Loucy (cell line): ENCODE measurements around the gene WTAP.

Experiments used
- H2AFZ ChIP-seq: fragments of 200-600 bp; sonication (generic); 2 replicates; pipeline ENCODE4 v1.6.0; 2016; ENCODE audit warnings: antibody characterized with exemption, mild to moderate bottlenecking, low read length, moderate library complexity
- H3F3A ChIP-seq: fragments of 200-600 bp; 2 replicates; pipeline ENCODE4 v1.6.0; 2016; ENCODE audit warnings: antibody characterized with exemption, low read depth, mild to moderate bottlenecking
- H3K27me3 ChIP-seq: fragments of 200-600 bp; sonication (generic); 2 replicates; pipeline ENCODE4 v1.6.1; 2014; ENCODE audit warnings: low read length, mild to moderate bottlenecking; ENCODE audit not compliant: insufficient read depth, poor library complexity, severe bottlenecking
- H3K36me3 ChIP-seq: fragments of 200-600 bp; sonication (generic); 2 replicates; pipeline ENCODE4 v1.6.1; 2016; ENCODE audit warnings: low read length; ENCODE audit not compliant: insufficient read depth
- H3K4me1 ChIP-seq: fragments of 200-600 bp; sonication (generic); 2 replicates; pipeline ENCODE4 v1.5.1; 2014; ENCODE audit warnings: low read length, mild to moderate bottlenecking; ENCODE audit not compliant: insufficient read depth, poor library complexity, severe bottlenecking
- H3K4me2 ChIP-seq: fragments of 200-600 bp; sonication (generic); 2 replicates; pipeline ENCODE4 v1.6.0; 2014; ENCODE audit warnings: antibody characterized with exemption, low read length, low read depth, mild to moderate bottlenecking; ENCODE audit not compliant: poor library complexity, severe bottlenecking
- H3K4me3 ChIP-seq: fragments of 200-600 bp; sonication (generic); 2 replicates; pipeline ENCODE4 v1.5.1; 2014; ENCODE audit warnings: low read length, mild to moderate bottlenecking, mixed read lengths; ENCODE audit not compliant: poor library complexity, severe bottlenecking
- H3K79me2 ChIP-seq: fragments of 200-600 bp; sonication (generic); 2 replicates; pipeline ENCODE4 v1.6.1; 2014; ENCODE audit warnings: low read length; ENCODE audit not compliant: insufficient read depth
- H3K9ac ChIP-seq: fragments of 200-600 bp; sonication (generic); 2 replicates; pipeline ENCODE4 v1.6.0; 2014; ENCODE audit warnings: mild to moderate bottlenecking, low read depth, low read length, moderate library complexity; ENCODE audit not compliant: poor library complexity, severe bottlenecking
- H3K9me2 ChIP-seq: fragments of 200-600 bp; sonication (generic); replicated peaks from 2 replicates; pipeline ENCODE4 v1.6.1; 2016; ENCODE audit warnings: low read depth, low read length, mixed read lengths
- H3K9me3 ChIP-seq: fragments of 200-600 bp; sonication (generic); 2 replicates; pipeline ENCODE4 v1.6.1; 2014; ENCODE audit warnings: mild to moderate bottlenecking, antibody characterized with exemption, low read length, low read depth; ENCODE audit not compliant: insufficient read depth
- H4K20me1 ChIP-seq: fragments of 200-600 bp; sonication (generic); 2 replicates; pipeline ENCODE4 v1.6.0; 2014; ENCODE audit warnings: antibody characterized with exemption, low read length, mild to moderate bottlenecking; ENCODE audit not compliant: insufficient read depth, poor library complexity, severe bottlenecking
- EZH2phosphoT487 ChIP-seq: fragments of 200-600 bp; IDR thresholded peaks from 2 replicates; pipeline ENCODE4 v1.6.1; 2018; ENCODE audit warnings: antibody characterized with exemption, mild to moderate bottlenecking, moderate library complexity, borderline replicate concordance
- TF ChIP-seq, protein P1 (sequence below): fragments of 200-600 bp; sonication (generic); conservative IDR thresholded peaks from 2 replicates; pipeline ENCODE4 v1.5.1; 2014; ENCODE audit warnings: mild to moderate bottlenecking, antibody characterized with exemption, low read length

The WTAP gene

DNA sequence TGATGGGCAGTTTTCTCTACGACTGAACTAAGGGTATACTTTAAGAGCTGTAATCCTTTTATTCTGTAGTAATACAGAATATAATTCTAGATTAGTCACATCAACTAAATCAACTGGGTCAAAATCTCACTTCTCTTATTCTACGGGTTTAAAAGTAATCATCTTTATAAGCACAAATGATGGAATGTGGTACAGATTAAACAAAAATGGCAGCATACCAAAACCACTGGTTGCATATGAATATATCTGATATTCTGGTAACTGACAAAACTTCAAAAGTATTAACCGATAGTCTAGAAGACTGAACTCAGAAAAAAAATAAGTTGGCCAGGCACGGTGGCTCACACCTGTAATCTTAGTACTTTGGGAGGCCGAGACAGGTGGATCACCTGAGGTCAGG is 41.3 kb upstream of the WTAP start:
- H3K9ac ChIP-seq: peak overlapping the region; percentile 66
- no peaks in the 10 kb centered on the region for H4K20me1 ChIP-seq
- TF ChIP-seq, protein P1, sequence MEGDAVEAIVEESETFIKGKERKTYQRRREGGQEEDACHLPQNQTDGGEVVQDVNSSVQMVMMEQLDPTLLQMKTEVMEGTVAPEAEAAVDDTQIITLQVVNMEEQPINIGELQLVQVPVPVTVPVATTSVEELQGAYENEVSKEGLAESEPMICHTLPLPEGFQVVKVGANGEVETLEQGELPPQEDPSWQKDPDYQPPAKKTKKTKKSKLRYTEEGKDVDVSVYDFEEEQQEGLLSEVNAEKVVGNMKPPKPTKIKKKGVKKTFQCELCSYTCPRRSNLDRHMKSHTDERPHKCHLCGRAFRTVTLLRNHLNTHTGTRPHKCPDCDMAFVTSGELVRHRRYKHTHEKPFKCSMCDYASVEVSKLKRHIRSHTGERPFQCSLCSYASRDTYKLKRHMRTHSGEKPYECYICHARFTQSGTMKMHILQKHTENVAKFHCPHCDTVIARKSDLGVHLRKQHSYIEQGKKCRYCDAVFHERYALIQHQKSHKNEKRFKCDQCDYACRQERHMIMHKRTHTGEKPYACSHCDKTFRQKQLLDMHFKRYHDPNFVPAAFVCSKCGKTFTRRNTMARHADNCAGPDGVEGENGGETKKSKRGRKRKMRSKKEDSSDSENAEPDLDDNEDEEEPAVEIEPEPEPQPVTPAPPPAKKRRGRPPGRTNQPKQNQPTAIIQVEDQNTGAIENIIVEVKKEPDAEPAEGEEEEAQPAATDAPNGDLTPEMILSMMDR: no peak
- no peaks in the 10 kb centered on the region for H3K27me3 ChIP-seq
- peaks cover 10% of the 10 kb centered on the region; the same call in 1 of the 2 replicates for H3F3A ChIP-seq
- no peaks in the 10 kb centered on the region for H3K9me2 ChIP-seq
- peaks cover 7% of the 10 kb centered on the region; the same call in 1 of the 2 replicates for H3K36me3 ChIP-seq
- H3K79me2 ChIP-seq: peaks cover 46% of the 10 kb centered on the region
- no peaks in the 10 kb centered on the region for H3K9me3 ChIP-seq
- H3K4me3 ChIP-seq: peak overlapping the region; percentile 52
- H3K4me1 ChIP-seq: peaks cover 60% of the 10 kb centered on the region
- no peak overlapping the region for H2AFZ ChIP-seq
- peak overlapping the region; percentile 78 for H3K4me2 ChIP-seq

DNA sequence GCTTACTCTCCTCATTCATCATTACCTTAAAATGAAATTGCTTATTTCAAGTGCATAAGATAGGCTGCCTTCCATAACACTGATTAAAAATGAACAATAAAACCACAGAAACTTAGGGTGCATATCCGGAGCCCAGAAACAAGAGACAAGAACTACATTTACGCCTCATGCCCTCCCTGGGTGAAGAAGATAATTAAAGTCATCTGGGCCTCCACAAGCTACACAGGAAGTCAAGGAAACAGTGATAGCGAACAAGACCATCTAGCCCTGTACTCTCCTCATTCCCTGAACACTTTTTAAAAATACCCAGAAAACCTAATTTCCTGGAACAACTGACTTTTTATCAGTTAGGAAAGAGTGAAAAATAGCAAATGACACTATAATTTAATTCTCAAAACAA is 40.6 kb upstream of the WTAP start:
- Histone ChIP-seq H3K36me3 (peaks cover 7% of the 10 kb centered on the region; the same call in 1 of the 2 replicates), H3K4me1 (peaks cover 57% of the 10 kb centered on the region), H3K9me3 (no peaks in the 10 kb centered on the region), H3K4me3 (peak overlapping the region; percentile 52), H3K79me2 (peaks cover 51% of the 10 kb centered on the region), H3K27me3 (no peaks in the 10 kb centered on the region), H3F3A (peaks cover 10% of the 10 kb centered on the region; the same call in 1 of the 2 replicates), H3K9ac (peak overlapping the region; percentile 66), H3K9me2 (no peaks in the 10 kb centered on the region), H4K20me1 (peaks cover 4% of the 10 kb centered on the region), H2AFZ (peak overlapping the region; percentile 49; the same call in 1 of the 2 replicates), H3K4me2 (peak overlapping the region; percentile 78)
- TF ChIP-seq EZH2phosphoT487: no peak
- TF ChIP-seq, protein P1: no peak

DNA sequence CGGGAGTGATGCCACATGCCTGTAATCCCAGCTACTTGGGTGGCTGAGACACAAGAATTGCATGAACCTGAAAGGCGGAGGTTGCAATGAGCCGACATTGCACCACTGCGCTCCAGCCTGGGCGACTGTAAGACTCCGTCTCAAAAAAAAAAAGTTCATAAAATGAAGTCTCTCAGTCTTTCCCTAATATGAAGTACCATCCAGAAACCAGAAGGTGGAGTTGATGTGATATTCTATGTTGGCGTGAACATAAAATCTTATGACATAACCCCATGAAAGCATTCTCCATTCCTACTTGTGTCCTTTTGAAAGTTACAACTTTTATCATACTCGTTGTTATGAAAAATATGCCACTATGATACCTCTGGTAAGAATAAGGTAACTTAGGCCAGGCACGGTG is 40.0 kb upstream of the WTAP start:
- H3F3A ChIP-seq: peaks cover 10% of the 10 kb centered on the region; the same call in 1 of the 2 replicates
- peaks cover 7% of the 10 kb centered on the region; the same call in 1 of the 2 replicates for H3K36me3 ChIP-seq
- H3K9me3 ChIP-seq: no peaks in the 10 kb centered on the region
- TF ChIP-seq, protein P1: peak; percentile 26; the same call in 1 of the 2 replicates
- TF ChIP-seq EZH2phosphoT487: no peak
- H3K4me2 ChIP-seq: peak overlapping the region; percentile 78
- H3K4me1 ChIP-seq: peaks cover 57% of the 10 kb centered on the region
- H3K4me3 ChIP-seq: peak overlapping the region; percentile 52
- peak overlapping the region; percentile 49; the same call in 1 of the 2 replicates for H2AFZ ChIP-seq
- H3K27me3 ChIP-seq: no peaks in the 10 kb centered on the region
- H3K9ac ChIP-seq: peak overlapping the region; percentile 66
- peaks cover 58% of the 10 kb centered on the region for H3K79me2 ChIP-seq
- peaks cover 10% of the 10 kb centered on the region for H4K20me1 ChIP-seq
- H3K9me2 ChIP-seq: no peaks in the 10 kb centered on the region
